ENCODE data around the gene NAGLU.

Gene NAGLU

DNA sequence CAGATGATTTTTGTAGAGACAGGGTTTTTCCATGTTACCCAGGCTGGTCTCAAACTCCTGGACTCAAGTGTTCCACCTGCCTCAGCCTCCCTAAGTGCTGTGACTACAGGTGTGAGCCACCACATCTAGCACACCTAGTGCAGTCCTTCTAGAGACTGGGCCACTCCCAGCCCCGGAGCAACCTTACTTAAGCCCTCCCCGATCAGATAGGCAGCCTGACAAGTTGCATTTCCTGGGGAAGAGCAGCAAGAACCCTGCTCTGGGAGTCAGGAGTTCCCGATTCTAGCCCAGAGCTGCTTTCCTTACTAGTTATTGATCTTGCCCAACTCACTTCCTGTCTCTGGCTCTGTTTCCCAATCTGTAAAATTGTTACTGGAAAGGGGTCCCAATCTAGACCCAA is 7.0 kb upstream of the NAGLU start:
- TF ChIP-seq CTCF (conservative IDR thresholded peaks at IDR 0.05) = no peak
- H3K27ac ChIP-seq = no peak overlapping the region

GRCh38 chr17:42530952-42531454 is 5.0 kb upstream of the NAGLU start:
- H3K27ac ChIP-seq = peak overlapping the region; percentile 19; the same call in 1 of the 2 replicates
- no peak for TF ChIP-seq CTCF (conservative IDR thresholded peaks at IDR 0.05)

GRCh38 chr17:42531455-42532354 is 4.3 kb upstream of the NAGLU start:
- H3K27ac ChIP-seq = peak overlapping the region; percentile 48; the same call in 1 of the 2 replicates
- TF ChIP-seq CTCF (conservative IDR thresholded peaks at IDR 0.05) = peak; percentile 51

DNA sequence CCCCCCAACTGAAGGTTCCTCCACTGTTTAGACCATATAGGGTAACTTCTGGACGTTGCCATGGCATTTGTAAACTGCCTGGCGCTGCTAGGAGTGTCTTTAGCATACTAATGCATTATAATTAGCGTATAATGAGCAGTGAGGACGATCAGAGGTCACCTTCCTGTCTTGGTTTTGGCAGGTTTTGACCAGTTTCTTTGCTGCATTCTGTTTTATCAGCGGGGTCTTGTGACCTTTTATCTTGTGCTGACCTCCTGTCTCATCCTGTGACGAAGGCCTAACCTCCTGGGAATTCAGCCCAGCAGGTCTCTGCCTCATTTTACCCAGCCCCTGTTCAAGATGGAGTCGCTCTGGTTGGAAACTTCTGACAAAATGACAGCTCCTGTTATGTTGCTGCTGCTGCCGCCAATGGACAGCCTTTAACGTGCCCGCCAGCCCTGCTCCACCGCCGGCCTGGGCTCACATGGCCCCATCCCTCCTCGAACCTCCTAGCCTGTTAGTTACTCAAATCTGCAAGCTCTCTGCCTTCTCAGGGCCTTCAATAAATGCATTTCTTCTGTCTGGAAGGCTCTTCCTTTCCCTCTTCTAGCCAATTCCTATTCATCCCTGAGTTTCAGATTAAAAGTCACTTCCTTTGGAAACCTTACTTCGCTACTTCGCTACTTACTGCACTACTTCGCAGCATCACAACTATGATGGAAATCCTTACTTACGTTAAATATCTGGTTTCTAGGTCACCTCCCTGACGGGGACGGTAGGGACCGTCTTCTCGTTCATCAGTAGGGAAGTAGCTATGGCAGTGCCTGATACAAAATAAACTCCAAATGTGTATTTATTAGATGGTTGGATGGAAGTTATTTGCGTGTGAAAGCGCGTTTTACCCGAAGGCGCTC is 640 bp upstream of the NAGLU start:
- peak overlapping the region; percentile 86 for H3K27ac ChIP-seq
- no peak for TF ChIP-seq CTCF (conservative IDR thresholded peaks at IDR 0.05)

DNA sequence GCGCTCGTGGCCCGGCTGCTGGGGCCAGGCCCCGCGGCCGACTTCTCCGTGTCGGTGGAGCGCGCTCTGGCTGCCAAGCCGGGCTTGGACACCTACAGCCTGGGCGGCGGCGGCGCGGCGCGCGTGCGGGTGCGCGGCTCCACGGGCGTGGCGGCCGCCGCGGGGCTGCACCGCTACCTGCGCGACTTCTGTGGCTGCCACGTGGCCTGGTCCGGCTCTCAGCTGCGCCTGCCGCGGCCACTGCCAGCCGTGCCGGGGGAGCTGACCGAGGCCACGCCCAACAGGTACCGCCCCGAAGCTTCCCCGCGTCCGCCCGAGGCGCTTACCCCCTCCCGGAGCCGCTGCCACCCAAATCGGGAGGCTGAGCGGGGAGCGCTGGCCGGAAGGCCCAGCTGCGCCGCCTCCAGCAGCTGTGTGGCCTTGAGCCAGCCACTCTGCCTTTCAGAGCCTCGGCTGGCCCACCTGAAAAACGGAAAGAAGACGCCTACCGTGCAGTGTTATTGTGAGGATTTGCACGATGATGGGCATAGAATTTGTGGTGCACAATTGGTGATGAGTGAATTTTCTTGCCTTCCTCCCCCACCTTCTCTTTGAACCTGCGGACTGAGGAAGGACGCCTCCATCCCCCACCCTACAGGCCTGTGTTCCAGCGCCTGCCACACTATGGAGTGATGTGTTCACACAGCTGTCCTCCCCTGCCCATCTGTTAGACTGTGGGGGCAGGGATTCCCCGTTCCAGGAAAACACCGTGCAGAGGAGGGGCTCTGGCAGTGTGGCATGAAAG is 523 bp downstream of the NAGLU start:
- TF ChIP-seq CTCF (conservative IDR thresholded peaks at IDR 0.05) = no peak
- peak overlapping the region; percentile 86 for H3K27ac ChIP-seq

GRCh38 chr17:42537156-42537805 is 1.2 kb downstream of the NAGLU start:
- H3K27ac ChIP-seq = peak overlapping the region; percentile 86
- no peak for TF ChIP-seq CTCF (conservative IDR thresholded peaks at IDR 0.05)

Data from VCaP (cell line).